CD4-positive, alpha-beta T cell treated with Interferon gamma for 1 hour (primary cell): ENCODE results near the gene RUNX2.
"Not testable (repeated sequence)": the region's sequence is repeated elsewhere in the genome, so short reads cannot be mapped to it uniquely, and the experiment has no call there.

Experiments used
- DNase-seq: peaks from one replicate; pipeline ENCODE4 v3.0.0-alpha.2; 2020

The RUNX2 gene

DNA sequence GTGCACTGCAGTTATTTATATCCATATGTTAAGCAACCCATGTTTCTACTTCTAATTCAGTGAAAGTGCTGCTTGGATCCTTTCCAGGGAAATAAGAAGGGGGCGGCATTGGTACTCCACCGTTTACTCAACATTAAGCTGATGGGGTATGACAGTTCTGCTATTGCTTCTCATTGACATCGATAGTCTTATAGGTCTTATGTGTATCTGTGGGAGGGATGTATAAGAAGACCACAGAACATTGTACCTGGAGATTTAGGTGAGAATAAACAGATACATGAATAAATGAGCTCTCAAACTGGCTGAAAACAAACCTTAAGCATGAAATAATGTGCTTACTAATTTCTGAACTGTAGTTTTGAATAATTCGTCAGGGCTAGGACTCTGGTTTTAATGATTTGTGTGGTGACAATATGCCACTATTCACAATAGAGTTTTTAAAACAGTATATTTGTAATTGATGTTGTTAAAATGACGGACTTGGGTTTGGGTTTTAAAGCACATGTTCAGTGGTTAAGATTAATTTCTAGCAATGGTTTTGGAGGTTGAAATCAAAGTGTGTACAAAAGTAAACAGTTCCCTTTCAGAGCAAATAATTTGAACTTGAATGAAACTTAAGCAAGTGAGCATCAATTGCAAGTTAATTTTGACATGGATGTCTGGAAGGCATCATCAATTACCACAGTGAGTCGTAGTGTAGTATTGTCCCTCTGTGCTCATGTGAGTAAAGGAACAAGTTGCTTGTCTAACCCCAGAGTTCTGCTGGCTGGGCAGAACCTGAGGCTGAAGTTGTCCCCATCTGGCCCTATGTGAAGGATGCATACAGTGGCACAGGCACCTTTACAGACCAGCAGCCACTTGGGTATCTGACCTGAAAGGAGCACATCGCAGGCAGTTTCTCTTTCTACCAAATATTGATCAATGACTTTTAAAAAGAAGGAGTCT, 134.3 kb downstream of the RUNX2 start:
- DNase-seq = no peak

DNA sequence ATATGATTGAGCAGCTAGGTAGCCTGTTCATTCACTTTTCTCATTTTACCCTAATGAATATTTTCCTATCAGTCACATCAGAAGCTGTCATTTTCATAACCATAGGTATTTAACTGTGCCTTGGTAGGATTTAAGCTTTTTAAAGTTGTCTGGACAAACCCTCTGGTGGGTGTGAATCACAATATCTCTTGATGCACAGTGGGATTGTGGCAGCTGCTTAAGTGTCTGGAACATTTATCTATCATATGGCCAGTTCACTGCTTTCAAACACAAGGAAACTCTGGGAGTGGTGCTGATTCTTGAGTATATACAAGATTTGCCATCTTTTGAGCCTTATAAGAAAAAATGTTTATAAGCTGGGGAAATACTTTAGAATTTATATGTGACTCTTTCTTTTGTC, 136.6 kb downstream of the RUNX2 start:
- DNase-seq = no peak

DNA sequence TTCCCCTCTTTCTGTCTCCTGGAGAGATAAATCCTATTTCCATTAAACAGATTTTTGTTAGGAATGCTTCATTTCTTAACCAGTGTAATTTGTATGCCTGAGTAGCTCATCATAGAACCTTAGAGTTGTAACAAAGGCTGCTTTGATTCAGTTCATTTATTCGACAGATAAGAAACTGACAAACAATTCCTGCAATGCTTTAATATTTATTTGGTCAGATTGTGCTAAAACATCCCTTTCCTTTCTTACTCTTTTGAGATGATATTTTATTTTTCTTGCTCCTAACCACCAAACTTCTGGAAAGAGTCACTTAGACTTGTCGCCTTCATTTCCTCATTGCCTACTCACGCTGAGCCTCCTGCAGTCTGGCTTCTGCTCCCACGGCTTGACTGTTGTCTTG, 138.6 kb downstream of the RUNX2 start:
- no peak for DNase-seq

DNA sequence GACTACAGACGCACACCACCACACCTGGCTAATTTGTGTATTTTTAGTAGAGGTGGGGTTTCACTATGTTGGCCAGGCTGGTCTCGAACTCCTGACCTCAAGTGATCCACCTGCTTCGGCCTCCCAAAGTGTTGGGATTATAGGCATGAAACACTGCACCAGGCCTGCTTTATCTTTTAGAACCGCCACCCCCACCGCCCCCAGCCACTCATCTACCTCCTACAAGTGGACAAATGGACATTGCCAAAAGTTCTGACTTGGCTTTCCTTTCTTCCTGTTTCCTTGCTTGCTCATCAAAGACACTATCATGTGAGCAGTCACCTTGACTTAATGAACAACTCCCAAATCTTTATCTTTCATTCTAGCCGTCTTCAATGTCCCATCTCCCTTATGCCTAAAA, 139.3 kb downstream of the RUNX2 start:
- not testable (repeated sequence) for DNase-seq

DNA sequence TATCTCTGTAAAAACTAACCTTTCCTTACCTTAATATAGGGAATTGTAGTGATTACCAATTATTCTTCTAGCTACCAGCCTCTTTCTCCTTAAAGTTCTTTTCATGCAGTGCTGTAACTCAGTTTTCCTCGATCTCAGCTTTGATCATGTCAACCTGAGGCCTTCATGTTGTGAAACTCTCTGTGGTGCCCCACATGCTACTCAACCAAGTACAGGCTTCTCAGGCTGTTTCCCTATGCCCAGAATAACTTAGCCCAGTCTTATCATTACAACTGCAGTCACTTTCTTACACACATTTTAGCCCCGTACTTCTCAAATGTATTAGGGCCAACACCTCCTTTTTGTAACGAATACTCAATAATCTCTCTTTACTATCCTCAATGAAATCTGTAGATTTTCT, 139.7 kb downstream of the RUNX2 start:
- DNase-seq = no peak

DNA sequence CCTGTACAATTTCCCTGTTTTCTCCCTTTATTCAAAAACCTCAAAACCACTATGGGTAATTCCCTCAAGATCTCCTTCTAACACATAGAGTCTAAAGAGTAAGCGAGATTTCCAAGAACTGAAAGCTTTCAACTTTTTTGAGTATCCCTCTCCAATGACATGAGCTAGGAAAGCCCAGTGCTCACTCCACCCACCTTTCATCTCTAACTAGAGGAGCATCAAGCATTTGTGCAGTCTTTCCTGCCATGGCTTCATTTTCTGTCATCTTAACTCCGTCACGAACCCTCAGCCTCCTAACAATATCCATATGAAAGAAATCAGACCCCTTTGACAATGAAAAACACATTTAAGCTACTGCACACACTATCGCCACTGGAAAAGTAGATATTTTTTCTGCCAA, 141.5 kb downstream of the RUNX2 start:
- no peak for DNase-seq

DNA sequence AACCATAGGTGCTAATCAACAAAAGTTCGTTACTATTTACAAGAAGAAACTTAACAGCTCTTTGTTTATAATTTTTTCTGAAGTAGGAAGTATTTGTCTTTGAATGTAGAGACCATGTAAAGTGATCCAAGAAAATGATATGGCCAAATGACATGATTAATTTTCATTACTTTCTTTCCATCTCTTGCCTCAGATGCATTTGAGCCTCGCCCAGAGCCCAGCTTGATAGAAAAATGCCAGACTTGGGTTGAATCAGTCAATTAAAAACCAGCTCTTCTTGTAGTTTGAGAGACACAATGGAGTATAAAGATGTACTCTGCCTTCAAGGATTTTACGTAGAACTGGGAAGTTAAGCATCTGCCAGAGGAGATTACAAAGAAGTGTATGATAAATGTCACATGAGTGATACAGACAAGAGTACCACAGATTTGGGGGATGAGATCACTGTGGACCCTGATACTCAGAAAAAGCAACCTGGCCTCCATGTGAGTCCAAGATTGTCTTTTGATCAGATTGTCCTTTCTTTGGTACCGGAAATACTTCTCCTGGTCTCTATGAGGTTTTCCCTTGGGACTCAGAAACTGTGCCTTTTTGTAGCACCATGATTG, 142.1 kb downstream of the RUNX2 start:
- DNase-seq = no peak

DNA sequence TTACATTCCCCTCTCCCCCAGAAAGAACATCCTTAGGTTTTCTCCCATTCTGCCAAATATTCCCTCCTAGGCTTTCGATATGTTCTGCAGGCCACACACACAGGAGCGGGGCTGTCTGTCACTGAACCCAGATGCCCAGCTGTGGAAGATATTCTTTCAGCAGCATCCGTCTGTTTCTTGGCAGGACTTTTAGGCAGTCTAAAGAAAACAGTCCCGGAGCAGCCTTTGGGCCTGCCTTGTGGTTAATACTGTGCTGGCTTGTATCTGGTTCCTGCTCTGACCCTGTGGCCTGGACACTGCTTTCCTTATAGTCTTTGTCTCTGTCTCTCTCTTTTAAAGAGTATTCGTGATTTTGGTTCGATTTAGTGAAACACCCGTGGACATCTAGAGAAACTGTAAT, 144.3 kb downstream of the RUNX2 start:
- no peak for DNase-seq

DNA sequence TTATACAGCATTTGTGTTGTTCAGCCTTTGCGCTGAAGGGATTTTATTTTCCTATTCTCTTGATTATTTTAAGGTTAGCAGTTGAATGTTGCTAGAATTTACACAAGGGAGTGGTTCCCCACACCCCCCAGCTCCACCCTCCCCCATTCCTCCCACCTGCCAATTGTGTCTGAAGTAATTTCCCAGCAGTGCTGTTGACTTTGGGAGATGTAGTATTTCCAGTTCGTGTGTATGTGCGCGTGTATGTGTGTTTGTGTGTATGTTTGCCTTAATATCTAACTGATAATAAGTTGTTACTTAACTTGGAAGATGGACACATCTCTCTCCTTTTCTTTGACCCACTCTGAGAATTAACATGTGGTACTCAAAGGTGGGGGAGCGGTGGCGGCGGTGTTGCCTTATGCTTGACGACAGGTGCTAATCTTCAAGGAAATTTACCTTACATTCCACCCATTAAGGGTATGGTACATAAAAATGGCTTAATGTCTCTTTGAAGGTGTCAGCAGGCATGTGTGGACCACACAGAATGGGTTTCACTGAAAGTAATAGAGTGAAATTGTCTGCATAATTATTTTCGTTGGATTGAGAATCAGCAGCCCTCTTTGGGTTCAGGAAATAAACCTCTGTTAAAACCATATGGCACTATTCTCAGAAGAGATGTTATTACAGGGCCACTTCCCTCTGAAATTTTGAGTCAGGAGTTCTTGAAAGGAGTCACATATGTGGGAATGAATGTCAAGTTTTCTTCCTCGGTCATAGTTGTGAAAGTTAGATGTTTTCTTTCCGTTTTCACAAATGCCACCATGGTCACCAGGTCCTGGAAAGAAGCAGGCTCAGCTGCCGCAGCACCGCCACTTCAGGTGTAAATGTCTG, 145.2 kb downstream of the RUNX2 start:
- no peak for DNase-seq

DNA sequence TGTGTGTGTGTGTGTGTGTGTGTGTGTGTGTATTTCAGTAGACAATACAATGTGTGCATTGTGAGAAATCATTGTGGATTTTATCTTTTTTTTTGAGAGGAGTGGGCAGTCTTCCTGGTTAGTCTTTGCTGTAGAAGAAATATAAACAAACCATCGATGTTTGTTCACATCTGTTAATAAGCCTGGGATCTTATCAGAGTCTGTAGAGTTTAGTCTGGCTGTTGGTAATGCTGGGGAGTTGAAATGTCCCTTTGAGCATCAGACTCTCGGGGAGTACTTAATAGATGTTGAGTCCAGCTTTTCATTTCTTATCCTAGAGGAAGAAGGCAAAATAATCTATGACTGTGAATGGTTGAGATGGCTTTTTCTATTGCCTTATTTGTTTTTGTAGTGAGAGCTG, 146.2 kb downstream of the RUNX2 start:
- DNase-seq = no peak

DNA sequence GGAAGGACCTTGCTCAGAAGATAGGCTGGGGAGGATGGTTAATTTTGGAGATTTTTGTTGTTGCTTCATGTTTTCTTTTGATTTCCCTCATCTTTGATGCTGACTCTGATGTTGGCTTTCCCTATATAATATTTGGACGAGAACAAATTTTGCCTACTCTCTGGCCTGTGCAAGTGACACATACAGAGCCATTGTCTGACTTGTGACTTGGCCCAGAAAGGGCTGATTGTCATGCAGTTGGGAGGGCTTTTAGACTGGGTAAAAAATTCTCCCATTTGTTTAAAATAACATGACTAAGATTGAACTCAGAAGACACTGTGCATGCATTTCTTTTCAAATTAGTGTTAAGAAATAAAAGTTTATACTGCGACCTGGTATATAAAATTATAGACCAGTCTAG, 148.2 kb downstream of the RUNX2 start:
- no peak for DNase-seq

DNA sequence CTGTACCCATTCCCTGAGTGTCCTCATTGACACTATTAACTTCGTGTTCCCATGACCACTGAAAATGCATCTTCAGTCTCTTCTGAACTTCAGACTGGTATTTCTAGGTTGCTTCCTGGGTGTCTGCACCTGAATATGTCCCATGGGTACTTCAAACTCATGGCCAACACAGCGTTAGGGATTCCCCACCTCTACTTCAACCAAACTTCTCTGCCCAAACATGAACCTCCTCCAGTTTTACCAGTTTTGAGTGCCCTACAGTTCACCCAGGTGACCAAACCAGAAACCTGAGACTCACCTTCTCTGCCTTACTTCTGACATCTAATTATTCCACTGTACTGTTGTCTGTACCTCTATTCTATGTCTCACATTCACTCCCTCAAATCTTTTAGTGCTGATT, 149.1 kb downstream of the RUNX2 start:
- no peak for DNase-seq

DNA sequence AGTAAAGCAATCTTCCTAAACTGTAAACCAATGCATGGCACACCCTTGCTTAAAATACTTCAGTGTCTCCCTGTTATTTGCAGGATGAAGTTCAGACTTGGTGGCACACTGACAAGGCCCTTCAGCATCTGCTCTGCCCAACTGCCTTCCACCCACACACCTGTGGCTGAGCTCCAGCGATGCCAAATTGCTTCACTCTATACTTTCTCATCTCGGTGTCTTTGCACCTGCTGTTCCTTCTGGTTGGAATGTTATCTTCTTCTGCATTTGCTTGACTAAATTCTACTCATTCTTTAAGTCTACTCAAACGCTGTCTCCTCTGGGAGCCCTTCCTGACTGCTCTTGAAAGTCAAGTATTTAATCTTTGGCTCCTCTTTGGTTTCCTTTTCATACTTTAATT, 149.7 kb downstream of the RUNX2 start:
- no peak for DNase-seq

DNA sequence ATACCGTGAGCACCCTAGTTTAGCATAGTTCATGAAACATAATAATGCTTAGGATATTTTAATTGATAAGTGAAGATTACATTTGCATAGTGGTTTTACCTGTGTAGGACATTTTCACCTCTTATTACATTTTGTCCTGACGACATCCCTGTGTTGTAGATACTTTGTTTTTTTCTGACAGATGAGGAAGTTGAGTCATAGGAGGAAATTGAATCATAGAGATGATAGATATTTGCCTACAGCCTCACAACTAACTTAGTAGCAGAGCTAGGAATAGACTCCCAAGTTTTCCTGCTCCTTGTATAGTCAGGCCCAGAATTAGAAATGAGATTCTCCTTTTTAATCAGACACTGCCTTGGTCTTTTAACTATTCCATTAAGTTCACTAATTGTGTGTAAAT, 150.1 kb downstream of the RUNX2 start:
- no peak for DNase-seq

DNA sequence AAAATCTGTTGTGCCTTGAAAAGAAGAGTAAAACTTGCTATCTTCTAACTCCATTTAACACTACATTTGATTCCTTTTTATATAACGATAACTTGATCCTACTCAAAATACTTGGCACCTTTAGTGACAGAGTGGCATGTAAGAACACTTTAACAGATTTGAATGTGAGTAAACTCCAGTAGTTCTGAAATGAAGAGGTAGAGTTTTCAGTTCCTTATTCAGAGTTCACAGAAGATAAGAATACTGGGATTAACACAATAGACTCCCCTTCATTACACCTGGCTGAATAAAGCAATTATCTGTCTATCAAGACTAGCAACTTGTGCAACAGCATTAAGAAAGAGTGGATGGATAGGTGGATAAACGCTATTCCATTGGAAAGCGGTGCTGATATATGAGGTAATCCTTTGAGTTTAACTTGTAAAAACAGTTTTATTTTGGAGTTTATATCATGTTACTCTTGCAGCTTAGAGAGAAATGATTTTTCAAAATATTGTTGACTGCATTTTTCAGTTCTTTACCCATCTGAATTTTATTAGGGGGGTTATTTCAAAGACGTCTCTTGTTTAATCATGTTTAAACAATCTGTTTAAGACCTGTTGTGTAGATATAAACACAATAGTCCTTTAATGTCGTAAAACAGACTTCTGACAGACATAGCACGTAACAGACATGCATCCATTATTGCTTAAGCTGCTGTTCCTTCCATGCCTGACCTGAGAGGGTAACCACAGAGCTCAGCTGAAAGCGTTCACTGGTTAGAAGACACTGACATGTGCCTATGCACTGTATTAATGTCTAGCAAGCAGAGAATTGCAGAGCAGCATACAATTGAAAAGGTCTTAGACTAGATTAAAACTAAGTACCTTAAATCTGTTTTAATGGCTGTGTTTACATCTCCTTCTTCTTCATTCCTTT, 152.0 kb downstream of the RUNX2 start:
- DNase-seq = no peak

DNA sequence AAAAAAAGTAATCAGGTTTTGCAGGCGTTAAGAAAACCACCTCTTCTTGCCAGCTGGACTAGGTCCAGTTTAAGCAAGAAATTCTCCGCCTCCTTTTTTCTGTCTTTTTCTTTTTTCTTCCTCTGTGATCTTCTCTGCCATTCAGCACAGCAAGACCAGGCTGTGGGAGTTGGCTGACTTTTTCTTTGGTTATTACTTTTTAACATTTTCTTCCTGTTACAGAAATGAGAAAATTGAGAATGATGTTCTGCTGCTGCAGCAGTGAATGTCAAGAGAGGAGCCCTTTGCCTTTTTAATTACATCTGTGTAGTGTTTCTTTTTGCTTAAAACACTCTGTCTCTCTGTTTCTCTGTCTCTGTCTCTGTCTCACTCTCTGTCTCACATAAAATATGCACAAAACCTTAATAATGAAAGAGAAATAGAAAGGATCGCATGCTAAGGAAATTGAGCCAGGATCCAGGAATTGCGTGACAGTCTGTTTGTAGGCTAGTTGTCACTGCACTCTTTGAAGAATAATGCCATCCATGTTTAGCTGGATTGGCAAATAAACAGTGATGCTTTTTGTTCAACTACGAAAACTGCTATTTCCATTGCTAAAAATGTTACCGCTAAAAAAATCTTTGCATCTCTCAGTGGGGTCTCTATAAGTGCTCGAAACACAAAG, 152.8 kb downstream of the RUNX2 start:
- no peak for DNase-seq

DNA sequence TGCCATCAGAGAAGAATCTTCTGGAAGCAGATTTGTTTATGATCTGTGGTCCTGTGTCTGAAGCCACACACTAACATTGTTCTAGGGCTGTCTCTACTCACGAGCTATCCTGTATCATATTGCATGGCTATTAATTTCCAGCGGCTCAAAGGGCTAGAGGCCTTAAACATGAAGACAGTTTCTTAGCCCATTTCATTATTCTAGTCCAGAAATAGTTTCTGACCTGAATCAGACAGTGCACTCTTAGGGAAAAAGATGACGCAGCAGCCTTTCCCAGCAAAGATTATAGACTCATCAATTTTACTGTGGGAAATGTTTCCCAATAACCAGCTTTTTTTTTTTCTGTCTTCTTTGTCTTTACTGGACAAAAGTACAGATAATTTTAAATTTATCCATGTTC, 154.9 kb downstream of the RUNX2 start:
- no peak for DNase-seq

DNA sequence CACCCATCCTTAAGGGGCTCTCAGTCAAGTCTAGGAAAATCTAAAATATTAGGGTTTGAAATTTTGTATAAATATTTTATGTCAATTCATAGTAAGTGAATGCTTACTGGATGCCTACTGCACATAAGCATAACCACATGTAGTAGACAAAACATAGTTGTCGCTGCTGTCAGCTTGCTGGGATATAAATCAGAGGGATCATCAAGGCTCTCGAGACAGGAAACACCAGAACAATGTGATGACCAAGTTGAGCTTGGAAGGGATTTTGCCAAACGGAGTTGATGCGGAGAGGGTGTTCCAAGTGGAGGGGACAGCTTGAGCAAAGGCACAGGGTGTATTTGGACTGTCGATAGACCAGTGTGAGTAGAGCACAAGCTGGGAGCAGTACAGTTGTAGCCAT, 155.4 kb downstream of the RUNX2 start:
- no peak for DNase-seq

DNA sequence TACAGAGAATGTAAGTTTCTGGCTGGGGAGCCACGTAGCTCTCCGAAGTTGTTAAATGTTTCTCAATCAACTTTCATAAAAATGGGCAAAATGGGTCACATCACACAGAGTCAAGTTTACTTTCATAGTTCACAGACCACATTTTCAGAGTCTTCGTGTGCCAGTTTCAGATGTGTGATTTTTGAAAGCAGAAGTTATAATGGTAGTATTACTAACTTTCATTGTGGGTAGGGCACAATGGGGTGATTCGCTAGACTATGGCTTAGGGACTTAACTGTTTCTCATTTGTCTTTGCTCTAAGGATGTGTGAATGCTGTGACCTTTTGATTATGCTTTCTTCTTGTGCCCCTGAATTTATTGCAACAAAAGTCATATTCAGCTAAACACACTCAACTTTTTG, 158.6 kb downstream of the RUNX2 start:
- no peak for DNase-seq

DNA sequence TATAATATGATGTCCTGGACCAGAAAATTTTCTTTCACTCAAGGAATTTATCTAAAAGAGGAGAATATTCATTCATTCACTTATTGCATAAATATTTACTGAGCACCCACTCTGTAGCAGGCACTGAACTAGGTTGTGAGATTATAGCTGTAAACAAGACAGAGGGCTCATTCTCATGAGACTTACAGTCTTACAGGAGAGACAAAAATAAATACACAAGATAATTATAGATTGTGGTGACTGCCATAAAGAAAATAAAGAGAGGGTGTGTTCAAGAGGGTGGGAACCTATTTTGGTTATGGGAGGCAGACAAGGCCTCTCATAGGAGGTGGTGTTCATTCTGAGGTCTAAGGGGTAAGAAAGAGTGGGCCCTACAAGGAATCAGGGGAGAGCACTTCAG, 159.5 kb downstream of the RUNX2 start:
- DNase-seq = no peak

DNA sequence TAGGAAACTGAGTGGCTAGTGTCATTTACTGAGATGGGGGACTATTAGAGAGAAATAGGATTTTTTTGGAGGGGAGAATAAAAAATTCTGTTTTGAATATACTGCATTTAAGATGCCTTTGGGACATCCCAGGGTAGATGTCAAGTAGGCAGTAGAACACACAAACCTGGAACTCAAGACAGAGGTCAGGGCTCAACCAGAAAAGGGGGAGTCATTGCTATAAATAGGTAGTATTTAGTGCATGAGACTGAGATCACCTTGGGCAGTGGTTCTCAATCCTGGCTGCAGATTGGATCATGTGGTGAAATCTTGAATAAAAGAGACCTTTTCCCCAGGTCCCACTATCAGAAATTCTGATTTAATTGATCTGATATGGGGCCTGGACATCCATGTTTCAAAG, 160.1 kb downstream of the RUNX2 start:
- no peak for DNase-seq

DNA sequence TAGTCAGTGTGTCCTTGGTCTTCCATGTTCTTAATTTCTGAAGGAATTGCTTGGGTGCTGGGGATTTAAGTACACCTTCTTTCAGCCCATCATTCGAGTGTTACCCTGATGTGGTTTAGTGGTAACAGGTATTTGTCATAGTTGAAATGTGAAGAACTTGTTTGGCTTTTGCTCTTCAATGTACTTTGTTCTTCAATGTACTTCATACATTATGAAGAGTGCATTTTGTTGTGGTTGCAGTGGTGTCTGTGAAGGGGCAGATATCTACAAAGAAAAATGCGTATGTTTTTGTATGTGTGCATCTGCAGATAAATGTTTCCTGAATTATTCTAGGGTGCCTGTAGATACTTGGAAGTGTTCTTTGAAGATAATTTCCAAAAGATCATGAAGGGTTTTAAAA, 160.8 kb downstream of the RUNX2 start:
- no peak for DNase-seq
